HG03066 (cell line): ENCODE data around the gene TRMT44.
"Not testable (repeated sequence)": the region's sequence is repeated elsewhere in the genome, so short reads cannot be mapped to it uniquely, and the experiment has no call there.

Experiments
- ATAC-seq: cut with Tn5 transposase; IDR thresholded peaks from one replicate; pipeline ENCODE4 v1.9.1; 2021; ENCODE audit warnings: low read depth; ENCODE audit not compliant: unreplicated experiment

TRMT44 gene

GRCh38 chr4:8404791-8405515, 35.6 kb upstream of the TRMT44 start:
- no peak for ATAC-seq

GRCh38 chr4:8405516-8405875, 35.1 kb upstream of the TRMT44 start:
- no peak for ATAC-seq

- ATAC-seq, result not testable (repeated sequence)
Measured at GRCh38 chr4:8406887-8407286, 33.7 kb upstream of the TRMT44 start.

- no peak for ATAC-seq
Measured at GRCh38 chr4:8407316-8407715, 33.3 kb upstream of the TRMT44 start.

- ATAC-seq, result no peak
Measured at GRCh38 chr4:8407756-8408155, 32.8 kb upstream of the TRMT44 start.

- no peak for ATAC-seq
Measured at GRCh38 chr4:8409264-8410065, 31.1 kb upstream of the TRMT44 start.

GRCh38 chr4:8410066-8410625, 30.4 kb upstream of the TRMT44 start:
- no peak for ATAC-seq

- no peak for ATAC-seq
Measured at GRCh38 chr4:8410641-8411271, 29.8 kb upstream of the TRMT44 start.

GRCh38 chr4:8411351-8412180, 29.0 kb upstream of the TRMT44 start:
- no peak for ATAC-seq

GRCh38 chr4:8412288-8412687, 28.3 kb upstream of the TRMT44 start:
- no peak for ATAC-seq

- no peak for ATAC-seq
Measured at GRCh38 chr4:8414377-8414776, 26.2 kb upstream of the TRMT44 start.

- no peak for ATAC-seq
Measured at GRCh38 chr4:8417071-8417614, 23.4 kb upstream of the TRMT44 start.

GRCh38 chr4:8419222-8420041, 21.1 kb upstream of the TRMT44 start:
- ATAC-seq, result peak; percentile 85

GRCh38 chr4:8420151-8420550, 20.4 kb upstream of the TRMT44 start:
- not testable (repeated sequence) for ATAC-seq

- no peak for ATAC-seq
Measured at GRCh38 chr4:8422327-8422726, 18.2 kb upstream of the TRMT44 start.

GRCh38 chr4:8422786-8423185, 17.8 kb upstream of the TRMT44 start:
- no peak for ATAC-seq

GRCh38 chr4:8427262-8427661, 13.3 kb upstream of the TRMT44 start:
- ATAC-seq, result no peak

- ATAC-seq, result peak; percentile 59
Measured at GRCh38 chr4:8427761-8428287, 12.8 kb upstream of the TRMT44 start.
